PFSK-1 (cell line): ENCODE results near the gene MDGA2.

ENCODE experiments used
- FOXP2 ChIP-seq: optimal IDR thresholded peaks from 2 replicates; pipeline ENCODE3; 2011; ENCODE audit warnings: borderline replicate concordance, control low read depth, inconsistent platforms; ENCODE audit not compliant: insufficient read depth; ENCODE audit errors: extremely low read length, extremely low read depth
- POLR2AphosphoS5 ChIP-seq: IDR thresholded peaks from 2 replicates; pipeline ENCODE4 v1.6.1; 2012; ENCODE audit warnings: low read depth, mild to moderate bottlenecking, control low read depth, low read length, moderate library complexity
- REST ChIP-seq, 2 experiments: IDR thresholded peaks; 2 replicates each; pipeline versions ENCODE4 v1.6.1 to v1.8.0; 2011 to 2012; ENCODE audit warnings: low read depth in 2 of 2, low read length in 2 of 2, control low read depth in 1 of 2, inconsistent platforms in 1 of 2, mild to moderate bottlenecking in 1 of 2, moderate library complexity in 1 of 2; ENCODE audit not compliant: insufficient read depth in 1 of 2
- SIN3A ChIP-seq: IDR thresholded peaks from 2 replicates; pipeline ENCODE4 v1.6.1; 2012; ENCODE audit warnings: mild to moderate bottlenecking, low read length, moderate library complexity, borderline replicate concordance; ENCODE audit not compliant: insufficient read depth
- TAF1 ChIP-seq: IDR thresholded peaks from 2 replicates; pipeline ENCODE4 v1.6.1; 2012; ENCODE audit warnings: low read length, control low read depth, borderline replicate concordance; ENCODE audit not compliant: insufficient read depth

The MDGA2 gene

GRCh38 chr14:47210099-47210498 lies 465.3 kb downstream of the MDGA2 start:
- TF ChIP-seq TAF1 = no peak
- no peak for TF ChIP-seq SIN3A
- no peak for TF ChIP-seq REST (IDR thresholded peaks at IDR 0.05; ENCODE audit: insufficient read depth in 1 of 2, low read depth in 2 of 2, low read length in 2 of 2)
- TF ChIP-seq FOXP2 = no peak
- no peak for TF ChIP-seq POLR2AphosphoS5

GRCh38 chr14:47208434-47208833 lies 467.0 kb downstream of the MDGA2 start:
- TF ChIP-seq SIN3A (no peak), REST (IDR thresholded peaks at IDR 0.05; ENCODE audit: insufficient read depth in 1 of 2, low read depth in 2 of 2, low read length in 2 of 2) (no peak), FOXP2 (no peak), POLR2AphosphoS5 (no peak), TAF1 (no peak)

GRCh38 chr14:47207617-47208016 lies 467.8 kb downstream of the MDGA2 start:
- TF ChIP-seq TAF1 (no peak), SIN3A (no peak), FOXP2 (no peak), REST (IDR thresholded peaks at IDR 0.05; ENCODE audit: insufficient read depth in 1 of 2, low read depth in 2 of 2, low read length in 2 of 2) (no peak), POLR2AphosphoS5 (no peak)

GRCh38 chr14:47200740-47201139 lies 474.7 kb downstream of the MDGA2 start:
- TF ChIP-seq REST (IDR thresholded peaks at IDR 0.05; ENCODE audit: insufficient read depth in 1 of 2, low read depth in 2 of 2, low read length in 2 of 2) = no peak
- TF ChIP-seq FOXP2 = no peak
- TF ChIP-seq POLR2AphosphoS5 = no peak
- TF ChIP-seq TAF1 = no peak
- TF ChIP-seq SIN3A = no peak

- TF ChIP-seq SIN3A (no peak), FOXP2 (no peak), REST (IDR thresholded peaks at IDR 0.05; ENCODE audit: insufficient read depth in 1 of 2, low read depth in 2 of 2, low read length in 2 of 2) (no peak), TAF1 (no peak), POLR2AphosphoS5 (no peak)
Measured at GRCh38 chr14:47195582-47195981, 479.8 kb downstream of the MDGA2 start.
